ENCODE data around the gene BRSK1.
A peak's percentile ranks its signal among the peaks of the same experiment; 100 is the strongest.

Gene BRSK1

DNA sequence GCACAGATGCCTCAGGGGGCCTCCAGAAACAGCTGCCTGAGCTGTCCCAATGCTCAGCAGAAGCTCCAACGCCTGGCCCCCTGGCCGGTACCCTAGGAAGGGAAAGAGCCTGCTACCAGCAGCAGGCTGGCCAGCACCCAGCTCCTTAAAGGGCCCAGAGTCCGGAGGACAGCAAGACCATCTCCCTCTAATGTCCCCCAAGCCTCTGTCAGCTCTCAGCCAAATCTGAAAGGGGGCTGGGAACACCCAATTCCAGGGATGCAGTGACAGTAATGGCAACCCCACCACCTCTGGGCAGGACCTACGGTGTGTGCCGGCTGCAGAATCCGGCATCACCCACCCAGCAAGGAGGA is 29.2 kb upstream of the BRSK1 start:
- DNase-seq, result no peak

DNA sequence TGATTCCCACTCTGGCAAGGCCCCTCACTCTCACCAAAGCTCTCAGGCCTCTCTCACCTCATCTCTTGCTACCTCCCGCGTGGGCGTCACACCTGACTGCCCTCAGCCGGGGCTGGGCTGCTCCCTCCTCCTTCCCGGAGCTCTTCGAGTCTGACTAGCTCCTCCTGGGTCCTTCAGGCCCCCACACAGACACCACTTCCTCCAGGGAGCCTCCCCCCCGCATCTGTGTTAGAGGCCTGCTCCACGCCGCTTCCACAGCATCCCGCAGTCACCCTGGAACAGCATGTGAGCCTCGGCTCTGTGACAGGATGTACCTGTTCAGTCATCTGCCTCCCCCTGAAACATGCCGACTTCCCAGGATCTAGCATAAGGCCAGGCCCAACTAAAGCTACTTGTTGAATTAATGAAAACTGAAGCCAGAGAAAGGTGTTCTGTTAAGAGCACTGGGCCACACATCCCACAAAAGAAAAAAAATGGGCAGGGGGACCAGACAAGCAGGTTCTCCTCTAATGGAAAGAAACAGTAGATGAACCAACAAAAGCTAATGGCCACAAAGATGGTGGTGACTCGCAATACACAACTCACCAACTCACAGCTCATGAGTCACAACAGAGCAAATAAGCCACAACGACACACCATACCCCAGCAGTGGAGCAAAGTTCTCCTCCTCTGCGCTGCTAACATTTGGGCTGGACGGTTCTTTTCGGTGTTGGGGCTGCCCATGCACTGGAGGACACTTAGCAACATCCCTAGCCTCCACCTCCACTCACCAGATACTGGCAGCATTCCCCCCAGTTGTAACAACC is 28.0 kb upstream of the BRSK1 start:
- peak; percentile 35 for DNase-seq

DNA sequence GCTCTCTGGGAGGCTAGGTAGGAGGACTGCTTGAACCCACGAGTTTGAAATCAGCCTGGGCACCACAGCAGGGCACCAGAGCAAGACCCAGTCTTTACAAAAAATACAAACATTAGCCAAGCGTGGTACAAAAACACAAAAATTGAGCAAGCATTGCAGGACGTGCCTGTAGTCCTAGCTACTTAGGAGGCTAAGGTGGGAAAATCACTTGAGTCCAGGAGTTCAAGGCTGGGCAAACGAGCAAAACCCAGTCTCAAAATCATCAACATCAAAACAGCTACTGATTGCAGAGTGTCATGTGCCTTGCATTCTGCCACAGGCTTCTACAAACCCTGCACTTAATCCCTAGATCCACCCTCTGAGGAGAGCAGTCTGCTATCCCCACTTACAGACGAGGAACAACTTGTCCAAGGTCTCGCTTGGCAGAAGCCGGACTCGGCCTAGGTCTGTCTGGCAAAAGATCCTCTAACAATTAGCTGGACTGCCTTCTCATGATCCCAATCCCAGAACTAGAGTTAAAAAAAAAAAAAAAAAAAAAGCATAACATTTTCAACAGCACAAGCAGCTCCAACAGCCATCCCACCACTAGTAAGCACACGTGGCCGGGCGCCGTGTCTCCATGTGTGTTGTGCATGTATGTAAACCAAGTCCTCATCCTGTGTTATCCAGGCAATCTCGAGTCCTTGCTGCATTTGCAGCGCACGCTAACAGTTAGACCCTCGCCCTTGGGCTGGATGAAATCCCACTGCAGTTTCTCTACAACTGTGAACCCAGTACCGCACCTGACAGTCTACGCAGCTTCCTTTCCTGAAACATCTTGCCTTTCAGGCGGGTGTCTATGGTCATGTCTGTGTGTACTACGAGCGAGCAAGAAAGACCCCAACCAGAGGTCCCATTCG is 27.0 kb upstream of the BRSK1 start:
- DNase-seq, result peak; percentile 19

DNA sequence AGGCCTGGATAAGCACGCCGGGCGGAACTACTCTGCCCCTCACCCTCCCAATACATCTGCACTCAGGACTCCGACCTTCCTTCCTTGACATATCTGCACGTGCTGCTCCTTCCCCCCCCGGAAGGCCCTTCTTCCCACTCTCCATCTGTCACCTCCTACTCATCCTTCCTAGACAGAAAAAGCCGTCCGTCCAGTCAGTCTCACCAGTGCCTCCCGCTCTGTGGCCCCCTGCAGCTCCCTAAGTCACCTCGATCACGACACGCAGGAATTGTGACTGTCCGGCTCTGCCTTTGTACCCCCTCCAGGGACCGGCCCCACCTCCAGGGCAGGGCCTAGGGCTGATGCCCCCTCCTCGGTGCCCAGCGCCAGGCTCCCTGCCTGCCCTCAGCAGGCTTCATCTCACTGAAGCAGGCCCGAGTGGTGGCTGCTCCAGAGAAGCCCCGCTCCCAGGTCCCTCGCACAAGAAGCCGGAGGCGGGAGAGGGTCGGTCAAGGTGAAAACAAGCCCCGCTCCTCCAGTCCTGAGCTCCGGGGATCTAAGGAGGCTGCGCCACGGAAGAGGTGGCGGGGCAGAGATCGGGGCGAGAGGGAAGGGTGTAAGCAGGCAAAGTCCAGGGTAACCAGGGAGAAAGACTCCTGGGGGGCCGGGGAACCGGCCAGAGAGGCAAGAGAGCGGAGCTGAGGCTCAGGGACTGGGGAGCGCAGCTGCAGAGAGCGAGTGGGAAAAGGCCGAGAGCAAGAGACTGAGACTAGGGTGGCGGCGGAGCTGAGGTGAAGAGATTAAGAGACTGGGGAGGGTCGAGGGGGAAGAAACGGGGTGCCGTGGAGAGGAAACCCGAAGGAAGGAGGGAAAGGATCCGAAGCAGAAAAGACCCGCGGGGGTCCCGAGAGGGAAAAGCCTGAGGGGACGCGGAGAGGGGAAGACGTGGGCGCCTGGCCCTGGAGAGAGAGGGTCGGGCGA is 26.1 kb upstream of the BRSK1 start:
- peak; percentile 21 for DNase-seq

DNA sequence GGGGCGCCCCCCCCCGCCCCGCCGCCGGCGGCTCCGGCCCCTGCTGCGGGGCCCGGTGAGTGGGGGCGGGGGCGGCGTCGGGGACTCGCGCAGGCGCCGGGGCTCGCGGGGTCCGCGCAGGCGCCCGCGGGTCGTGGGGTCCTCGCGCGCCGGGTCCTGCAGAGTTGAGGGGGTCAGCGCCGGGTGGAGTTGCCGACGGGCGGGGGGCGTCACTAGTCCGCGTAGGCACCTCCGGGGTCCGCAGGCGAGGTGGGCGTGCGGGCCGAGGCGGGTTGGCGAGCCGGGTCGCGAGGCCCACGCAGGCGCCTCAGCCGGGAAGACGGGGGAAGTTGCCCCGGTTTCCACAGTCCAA is 25.3 kb upstream of the BRSK1 start:
- DNase-seq, result peak; percentile 49

DNA sequence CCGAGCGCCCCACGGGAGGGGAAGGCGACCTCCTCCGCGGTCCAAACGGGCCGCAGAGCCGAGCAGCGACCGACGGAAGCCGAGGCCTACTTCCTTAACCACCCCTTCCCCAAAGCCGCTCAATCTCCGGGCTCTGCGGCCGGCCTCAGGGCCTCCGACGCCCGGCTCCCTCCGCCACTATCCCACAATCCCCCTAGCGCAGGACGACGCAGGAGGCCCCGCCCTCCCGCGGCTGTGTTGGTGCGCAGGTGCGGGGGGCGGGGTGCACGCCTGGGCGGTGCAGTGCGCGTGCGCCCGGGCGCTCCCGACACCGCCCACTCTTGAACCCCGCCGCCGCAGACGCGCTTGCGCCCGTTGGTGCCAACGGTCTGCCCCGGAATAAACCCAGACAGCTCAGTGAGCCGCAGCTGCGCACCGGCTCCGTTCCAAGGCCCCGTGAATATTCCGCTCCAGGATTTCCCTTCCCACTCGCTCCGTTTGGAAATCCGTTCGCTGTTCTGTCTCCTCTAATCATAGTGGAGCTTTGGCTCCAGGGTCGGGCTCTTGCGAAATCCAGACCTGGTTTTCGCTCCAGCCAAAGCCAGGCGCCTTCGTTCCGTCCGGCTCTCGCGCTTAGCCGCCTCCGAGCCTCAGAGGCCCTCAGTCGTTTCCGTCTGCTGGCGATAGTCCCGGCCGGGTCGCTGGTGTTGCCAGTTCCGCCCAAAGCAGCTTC is 24.8 kb upstream of the BRSK1 start, which contains the start of gene PPP6R1:
TSS of gene PPP6R1 (minus strand) at position 190 of the 712 bp plus-strand sequence. CDS start 11,914 bp downstream, outside the sequence.
- DNase-seq, result peak; percentile 96

DNA sequence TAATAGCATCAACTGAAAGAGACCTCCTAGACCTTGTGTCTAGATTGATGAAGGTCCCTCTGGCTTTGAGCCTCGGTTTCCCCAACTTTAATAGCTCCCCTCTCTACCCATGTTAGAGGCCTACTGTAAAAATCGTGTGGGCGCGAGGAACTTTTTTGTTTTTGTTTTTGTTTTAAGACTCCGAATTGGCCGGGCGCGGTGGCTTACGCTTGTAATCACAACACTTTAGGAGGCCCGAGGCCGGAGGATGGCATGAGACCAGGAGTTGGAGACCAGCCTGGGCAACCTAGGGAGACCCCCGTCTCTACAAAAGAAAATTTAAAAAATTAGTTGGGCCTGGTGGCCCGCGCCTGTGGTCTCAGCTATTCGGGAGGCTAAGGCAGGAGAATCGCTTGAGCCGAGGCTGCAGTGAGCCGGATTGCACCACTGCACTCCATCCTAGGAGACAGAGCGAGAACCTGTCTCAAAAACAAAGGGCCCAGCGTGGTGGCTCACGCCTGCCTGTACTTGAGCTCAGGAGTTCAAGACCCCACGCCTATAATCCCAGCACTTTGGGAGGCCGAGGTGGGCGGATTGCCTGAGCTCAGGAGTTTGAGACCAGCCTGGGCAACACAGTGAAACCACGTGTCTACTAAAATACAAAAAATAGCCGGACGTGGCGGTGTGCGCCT is 24.1 kb upstream of the BRSK1 start:
- DNase-seq, result no peak

DNA sequence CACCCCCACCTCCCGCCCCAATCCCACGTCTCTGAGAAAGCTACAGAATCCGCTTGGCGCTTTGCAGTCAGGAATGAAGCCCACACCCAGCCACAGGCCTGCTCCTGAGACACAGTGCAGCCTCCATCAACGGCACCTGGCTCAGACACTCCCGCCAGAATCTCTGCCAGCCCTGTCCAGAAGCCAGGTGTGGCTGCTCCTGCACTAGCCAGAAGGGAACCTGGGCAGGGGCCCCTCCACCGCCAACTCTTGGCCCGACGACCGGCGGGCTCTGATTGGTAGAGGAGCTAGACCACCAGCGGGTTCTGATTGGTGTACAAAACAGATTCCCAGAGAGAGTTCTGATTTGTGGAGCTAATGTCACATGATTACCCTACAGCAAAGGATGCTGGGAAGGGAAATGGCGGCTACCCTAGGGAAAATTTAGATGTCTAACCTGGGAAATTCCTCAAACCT is 22.1 kb upstream of the BRSK1 start:
- DNase-seq, result no peak

DNA sequence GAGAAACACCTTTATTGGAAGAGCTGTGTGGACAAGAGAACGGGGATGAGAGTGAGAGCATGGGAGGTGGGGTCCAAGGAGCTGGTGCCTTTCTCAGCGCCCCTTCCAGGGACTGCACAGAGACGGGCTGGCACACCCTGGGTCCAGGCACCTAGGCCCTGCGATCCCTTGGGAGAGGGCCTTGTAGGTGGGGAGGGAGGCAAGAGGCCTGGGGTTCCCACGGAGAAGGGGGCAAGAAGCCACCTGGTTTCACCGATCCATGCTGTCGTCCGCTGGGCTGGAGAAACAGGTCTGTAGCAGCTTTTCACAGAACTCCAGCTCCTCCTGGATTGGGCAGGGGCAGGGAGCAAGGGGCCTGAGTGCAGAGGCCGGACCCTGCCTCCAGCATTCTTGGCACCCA is 21.4 kb upstream of the BRSK1 start:
- DNase-seq, result no peak

DNA sequence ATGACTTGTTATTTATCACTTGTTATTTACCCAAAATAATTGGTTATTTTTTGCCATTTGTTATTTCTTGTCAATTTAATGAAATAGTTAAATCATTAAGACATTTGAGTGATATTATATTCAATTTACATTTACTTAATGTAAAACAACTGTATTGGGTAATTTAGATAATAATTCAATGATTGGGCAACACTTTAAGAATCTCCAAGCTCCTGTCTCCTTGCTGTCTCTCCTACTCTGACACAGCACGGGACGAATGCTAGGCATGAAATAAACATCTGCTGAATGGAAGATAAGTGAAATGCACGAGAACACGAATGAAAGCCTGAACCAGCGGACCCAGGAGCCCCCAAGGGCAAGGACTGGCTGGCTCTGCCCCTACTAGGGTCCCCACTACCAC is 19.3 kb upstream of the BRSK1 start:
- no peak for DNase-seq

DNA sequence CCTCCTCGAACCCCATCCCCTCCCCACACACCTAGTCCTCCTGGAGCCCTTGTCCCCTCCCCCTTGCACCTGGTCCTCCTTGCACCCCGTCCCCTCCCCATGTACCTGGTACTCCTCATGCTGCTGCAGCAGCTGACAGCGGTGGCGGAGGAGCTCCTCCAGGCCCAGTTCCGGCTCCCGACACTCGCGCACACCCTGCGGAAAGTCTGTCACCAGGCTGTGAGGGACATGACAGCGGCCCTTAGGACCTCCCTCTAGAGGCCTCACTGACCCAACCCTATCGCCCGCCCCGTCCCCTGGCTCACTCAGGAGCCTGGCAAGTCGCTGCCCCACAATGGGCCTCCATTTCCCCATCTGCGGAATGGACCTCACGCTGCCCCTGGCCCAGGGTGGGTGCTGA is 18.6 kb upstream of the BRSK1 start:
- DNase-seq, result no peak

DNA sequence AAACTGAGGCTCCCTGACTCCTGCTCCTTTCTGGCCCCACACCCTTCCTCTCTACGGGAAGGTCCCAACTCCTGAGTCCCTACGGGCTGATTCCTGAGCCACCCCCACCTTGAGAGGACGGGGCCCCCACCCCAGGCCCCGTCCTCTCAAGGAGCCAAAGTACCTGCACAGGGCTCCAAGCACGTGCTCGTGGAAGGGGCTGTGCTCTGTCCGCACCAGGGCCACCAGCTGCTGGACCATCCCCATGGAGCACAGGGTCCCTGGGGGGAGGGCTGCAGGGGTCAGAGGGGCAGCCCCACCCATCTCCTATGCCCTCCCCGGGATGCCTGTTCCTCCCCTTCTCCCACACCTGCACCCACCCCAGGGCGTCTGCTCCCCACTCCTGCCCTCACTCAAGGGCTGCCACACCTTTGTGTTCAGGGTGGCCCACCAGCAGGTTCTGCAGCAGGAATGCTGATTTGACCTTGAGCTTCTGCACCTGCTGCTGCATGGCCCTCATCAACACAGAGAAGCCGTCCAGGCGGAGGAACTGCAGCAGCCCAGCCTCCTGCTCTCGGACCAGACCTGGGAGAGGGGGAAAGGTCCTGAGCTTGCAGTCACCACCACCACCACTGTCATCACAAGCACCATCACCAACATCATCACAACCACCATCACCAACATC is 17.9 kb upstream of the BRSK1 start:
- DNase-seq, result no peak

DNA sequence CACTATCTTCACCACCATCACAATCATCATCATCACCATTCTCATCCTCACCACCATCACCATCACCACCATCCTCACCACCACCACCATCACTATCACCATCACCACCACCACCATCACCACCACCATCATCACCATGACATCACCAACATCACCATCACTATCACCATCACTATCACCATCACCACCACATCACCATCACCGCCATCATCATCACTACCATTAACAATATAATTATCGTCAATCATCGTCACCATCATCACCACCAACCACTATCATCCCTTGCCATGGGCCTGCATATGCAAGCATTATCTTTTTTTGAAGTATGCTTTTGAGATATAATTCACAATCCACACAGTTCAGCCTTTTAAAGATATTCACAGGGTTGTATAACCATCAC is 17.4 kb upstream of the BRSK1 start:
- no peak for DNase-seq

DNA sequence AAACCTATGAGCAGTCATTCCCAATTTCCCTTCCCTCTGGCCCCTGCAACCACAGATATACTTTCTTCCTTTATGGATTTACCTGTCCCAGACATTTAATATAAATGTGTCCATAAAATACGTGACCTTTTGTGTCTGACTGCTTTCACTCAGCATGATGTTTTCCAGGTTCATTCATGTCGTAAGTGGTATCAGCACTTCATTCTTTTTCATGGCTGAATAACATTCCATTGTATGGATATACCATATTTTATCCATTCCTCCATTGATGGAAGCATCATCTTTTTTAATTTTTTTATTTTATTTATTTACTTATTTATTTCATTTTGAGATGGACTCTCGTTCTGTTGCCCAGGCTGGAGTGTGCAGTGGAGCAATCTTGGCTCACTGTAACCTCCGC is 17.0 kb upstream of the BRSK1 start:
- no peak for DNase-seq

DNA sequence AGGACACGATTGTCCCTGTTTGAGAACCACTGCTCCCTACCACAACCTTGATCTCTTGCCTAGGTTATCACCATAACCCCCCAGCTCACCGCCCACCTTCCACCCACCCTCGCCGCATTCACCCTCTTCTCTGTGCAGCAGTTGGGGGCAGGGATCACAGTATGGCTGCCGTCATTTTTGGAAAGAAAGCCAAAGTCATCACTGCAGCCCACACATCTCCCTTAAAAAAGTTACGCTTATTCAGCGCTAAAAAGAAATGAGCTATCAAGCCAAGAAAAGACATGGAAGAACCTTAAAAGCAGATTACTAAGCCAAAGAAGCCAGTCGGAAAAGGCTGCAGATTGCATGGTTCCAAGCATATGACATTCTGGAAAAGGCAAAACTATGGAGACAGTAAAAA is 14.5 kb upstream of the BRSK1 start:
- no peak for DNase-seq

DNA sequence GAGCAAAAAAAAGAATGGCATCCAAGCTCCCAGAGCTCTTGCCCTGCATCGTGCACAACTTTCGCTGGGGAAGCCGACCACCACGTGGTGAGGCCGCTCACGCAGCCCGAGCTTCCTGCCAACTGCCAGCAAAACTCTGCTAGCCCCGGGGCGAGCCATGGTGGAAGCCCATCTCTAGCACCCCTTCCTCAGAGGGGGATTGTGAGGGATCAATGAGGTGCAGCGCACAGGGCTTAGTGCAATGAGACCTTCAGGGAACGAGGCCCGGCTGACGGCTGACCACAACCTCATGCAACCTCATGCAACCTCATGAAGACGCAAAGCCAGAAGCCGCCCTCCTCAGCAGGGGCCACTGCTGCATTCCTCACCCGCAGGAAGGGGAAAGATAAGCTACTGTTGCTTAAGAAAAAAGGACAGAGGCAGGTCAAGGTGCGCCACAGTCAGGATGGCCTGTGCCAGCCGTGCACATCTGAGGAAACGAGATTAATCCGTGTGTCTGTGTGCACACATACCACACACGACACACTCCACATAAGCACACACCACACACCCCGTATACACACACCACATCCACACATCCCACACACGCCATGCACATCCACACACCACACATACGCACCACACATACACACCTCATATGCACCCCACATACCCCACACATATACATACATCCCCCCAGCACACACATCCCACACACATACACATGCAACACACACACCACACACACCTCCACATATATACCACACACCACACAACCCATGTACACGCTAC is 13.4 kb upstream of the BRSK1 start:
- DNase-seq, result no peak

DNA sequence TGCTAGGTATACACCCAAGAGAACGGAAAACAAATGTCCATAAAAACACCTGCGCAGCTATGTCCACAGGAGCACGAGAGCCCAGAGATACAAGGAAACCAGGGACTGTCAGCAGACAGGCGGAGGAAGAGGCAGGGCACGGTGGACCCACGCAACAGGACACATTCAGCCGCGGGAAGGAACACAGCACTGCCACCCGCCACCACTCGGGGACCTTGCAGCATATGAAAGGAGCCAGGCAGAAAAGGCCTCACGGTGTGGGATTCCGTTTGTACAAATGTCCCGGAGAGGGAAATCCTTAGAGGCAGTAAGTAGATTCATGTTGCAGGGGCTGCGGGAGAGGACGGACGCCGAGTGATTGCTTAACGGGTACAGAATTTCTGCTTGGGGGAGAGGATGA is 11.7 kb upstream of the BRSK1 start:
- DNase-seq, result no peak

DNA sequence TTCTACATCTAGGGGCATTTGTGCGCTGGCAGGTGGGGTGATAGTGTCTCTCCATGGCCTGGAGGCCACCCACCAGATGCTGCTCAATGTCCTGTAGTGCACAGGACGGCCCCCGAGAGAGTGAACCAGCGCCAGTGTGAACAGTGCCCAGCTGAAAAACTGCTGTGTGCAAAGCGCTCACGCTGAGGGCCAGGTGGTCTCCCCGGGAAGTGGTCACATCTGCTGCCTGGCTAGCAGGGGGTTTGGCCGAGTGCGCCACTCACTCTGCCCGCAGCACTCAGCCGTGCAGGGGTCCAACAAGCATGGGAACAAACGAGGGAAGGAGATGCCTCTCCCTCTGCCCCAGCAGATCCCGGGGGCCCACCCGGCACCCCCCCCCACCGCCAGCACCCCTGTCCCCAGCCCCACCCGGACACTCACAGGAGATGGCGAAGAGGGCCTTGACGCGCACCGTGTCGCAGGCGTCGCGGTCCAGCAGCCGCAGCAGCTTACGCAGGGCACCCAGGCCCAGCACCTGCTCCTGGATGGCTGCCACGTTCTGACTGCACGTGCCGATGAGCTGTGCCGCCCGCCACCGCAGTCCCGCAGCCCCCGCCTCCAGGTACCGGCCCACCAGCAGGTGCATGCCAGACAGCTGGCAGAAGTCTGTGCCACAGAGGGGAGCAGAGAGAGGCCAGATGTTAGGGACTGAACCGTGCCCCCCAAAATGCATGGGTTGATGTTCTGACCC is 9.7 kb upstream of the BRSK1 start:
- no peak for DNase-seq

DNA sequence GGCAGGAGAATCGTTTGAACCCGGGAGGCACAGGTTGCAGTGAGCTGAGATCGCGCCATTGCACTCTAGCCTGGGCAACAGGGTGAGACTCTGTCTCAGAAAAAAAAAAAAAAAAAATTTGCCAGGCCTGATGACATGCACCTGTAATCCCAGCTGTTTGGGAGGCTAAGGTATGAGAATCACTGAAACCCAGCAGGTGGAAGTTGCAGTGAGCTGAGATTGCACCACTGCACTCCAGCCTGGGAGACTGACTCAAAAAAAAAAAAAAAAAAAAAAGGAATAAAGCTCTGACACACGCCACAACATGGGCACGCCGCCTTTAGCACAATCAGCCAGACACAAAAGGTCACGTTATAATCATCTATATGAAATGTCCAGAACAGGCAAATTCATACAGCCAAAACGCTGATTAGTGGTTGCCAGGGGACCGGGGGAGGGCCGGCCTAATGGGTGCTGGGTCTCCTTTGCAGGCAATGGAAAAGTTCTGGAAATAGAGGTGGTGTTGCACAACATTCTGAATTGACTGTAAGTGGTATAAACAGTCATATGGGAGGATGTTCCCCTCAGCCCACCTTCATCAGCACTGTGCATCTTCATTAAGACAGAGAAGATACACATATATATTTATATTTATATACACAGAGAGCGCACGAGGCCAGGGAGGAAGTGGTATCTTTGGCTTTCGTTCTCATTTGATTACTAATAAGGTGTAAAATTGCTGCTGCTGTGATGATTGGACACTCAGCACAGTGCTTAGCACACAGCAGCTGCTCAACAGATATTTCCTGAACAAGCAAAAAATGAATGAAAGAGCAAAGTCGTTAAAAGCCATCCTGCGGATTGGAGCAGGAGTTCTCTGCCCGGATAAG is 7.7 kb upstream of the BRSK1 start:
- DNase-seq, result no peak
